T-cell (primary cell): ENCODE results near the gene PRKAG2. TPM values are rescaled to one million over a fixed set of nuclear protein-coding genes. Genes with fewer than 3 reads are reported as not detected.

ENCODE experiments used
- ATAC-seq, 4 experiments: fragments of 200-7000 bp in 3 of 4; fragments of 150-1000 bp in 1 of 4; cut with Tn5 transposase; replicated peaks in 1 of 4; 1 replicate in 3 of 4; 2 replicates in 1 of 4; pipeline ENCODE4 v1.10.0; 2021; ENCODE audit warnings: moderate library complexity in 3 of 4, mild to moderate bottlenecking in 2 of 4, moderate number of reproducible peaks in 1 of 4
- CTCF ChIA-PET, 2 donors: fragments of 300-600 bp; sonication (Branson Sonifier 250); formaldehyde crosslinking; loops; one replicate each; lab custom pipeline; 2022; ENCODE audit warnings: antibody characterized with exemption in 2 of 2; lab: Charles Lee
- POLR2A ChIA-PET, 2 donors: fragments of 300-600 bp; sonication (Branson Sonifier 250); formaldehyde crosslinking; loops; one replicate each; lab custom pipeline; 2022; ENCODE audit warnings: antibody characterized with exemption in 2 of 2; lab: Charles Lee
- DNase-seq, 35 experiments: peaks; one replicate each; pipeline versions ENCODE4 v3.0.0 to v3.0.0-alpha.2; 2013 to 2023
- H3K27ac ChIP-seq: one replicate; pipeline ENCODE4 v1.5.1; 2013; ENCODE audit warnings: low read length
- H3K27me3 ChIP-seq, 2 experiments: replicated peaks in 1 of 2; 1 replicate in 1 of 2; 2 replicates in 1 of 2; pipeline versions ENCODE4 v1.6.1 to v1.7.0; 2013; ENCODE audit warnings: low read length in 1 of 2, mixed read lengths in 1 of 2; ENCODE audit not compliant: control insufficient read depth in 2 of 2, insufficient read depth in 2 of 2; ENCODE audit errors: extremely low read depth in 1 of 2
- H3K36me3 ChIP-seq, 2 donors: 1 replicate in 1 of 2; 2 replicates in 1 of 2; pipeline versions ENCODE4 v1.6.1 to v1.7.0; 2013; ENCODE audit warnings: low read length in 1 of 2; ENCODE audit not compliant: control insufficient read depth in 2 of 2, insufficient read depth in 1 of 2; ENCODE audit errors: extremely low read depth in 1 of 2
- H3K4me1 ChIP-seq, 2 experiments: 1 replicate in 1 of 2; 2 replicates in 1 of 2; pipeline versions ENCODE4 v1.6.1 to v1.7.0; 2013; ENCODE audit warnings: low read length in 2 of 2, mixed read lengths in 1 of 2; ENCODE audit not compliant: insufficient read depth in 2 of 2, control insufficient read depth in 1 of 2; ENCODE audit errors: extremely low read depth in 1 of 2
- H3K4me3 ChIP-seq, 2 donors: 1 replicate in 1 of 2; 2 replicates in 1 of 2; pipeline versions ENCODE4 v1.5.1 to v1.7.0; 2013; ENCODE audit warnings: mild to moderate bottlenecking in 2 of 2, low read length in 1 of 2, moderate library complexity in 1 of 2; ENCODE audit not compliant: control insufficient read depth in 1 of 2; ENCODE audit errors: extremely low read depth in 1 of 2
- H3K9me3 ChIP-seq: 2 replicates; pipeline ENCODE4 v1.7.0; 2013
- H3K27ac Mint-ChIP-seq, 2 donors: one replicate each; pipeline ENCODE4 v1.8.0; 2020 to 2021; ENCODE audit warnings: mild to moderate bottlenecking in 2 of 2, mixed read lengths in 2 of 2
- H3K27me3 Mint-ChIP-seq, 2 donors: one replicate each; pipeline ENCODE4 v1.8.0; 2021 to 2022; ENCODE audit warnings: mixed read lengths in 2 of 2
- H3K36me3 Mint-ChIP-seq: one replicate; pipeline ENCODE4 v1.8.0; 2021; ENCODE audit warnings: mixed read lengths
- H3K4me1 Mint-ChIP-seq, 3 donors: one replicate each; pipeline ENCODE4 v1.8.0; 2020 to 2022; ENCODE audit warnings: mixed read lengths in 3 of 3, mild to moderate bottlenecking in 1 of 3
- H3K4me3 Mint-ChIP-seq, 3 donors: one replicate each; pipeline ENCODE4 v1.8.0; 2020 to 2022; ENCODE audit warnings: mild to moderate bottlenecking in 3 of 3, mixed read lengths in 3 of 3, moderate library complexity in 3 of 3
- H3K9me3 Mint-ChIP-seq, 3 donors: one replicate each; pipeline ENCODE4 v1.8.0; 2020 to 2022; ENCODE audit warnings: mixed read lengths in 3 of 3
- WGBS: methylation state at CpG from one replicate; pipeline ENCODE4 v1.1.5; 2013; ENCODE audit warnings: missing lambda C conversion rate; ENCODE audit not compliant: insufficient coverage; 5-methylcytosine and 5-hydroxymethylcytosine counted together
- total RNA-seq, 35 experiments: library from RNA in 6 of 35; stranded (reverse) in 6 of 35; fragments of 120-200 nt in 1 of 35; gene quantifications; one replicate each; pipeline versions ENCODE4 v1.2.1 to v1.2.4 and lab custom pipeline; 2013 to 2026

The PRKAG2 gene
- total RNA-seq, 5 donors from 2014 or later (not counting 1 experiment from before 2014, with no cell fraction given) = 43.0 to 59.9 (median 49.3) TPM

- H3K27ac ChIP-seq = no peak overlapping the region
- peaks cover 3 to 6% of the 10 kb centered on the region in 2 donors for H3K36me3 ChIP-seq
- no peaks in the 10 kb centered on the region for H3K27me3 ChIP-seq
- DNase-seq (no peak), ATAC-seq (no peak)
- WGBS = 86% methylated on average over 10 of the region's 10 CpGs
- H3K27me3 Mint-ChIP-seq = no peaks in the 10 kb centered on the region
- no peak overlapping the region for H3K4me3 Mint-ChIP-seq
- POLR2A ChIA-PET = no interaction called here
- H3K27ac Mint-ChIP-seq = no peak overlapping the region
- peaks cover 7% of the 10 kb centered on the region for H3K36me3 Mint-ChIP-seq
- no peaks in the 10 kb centered on the region for H3K9me3 Mint-ChIP-seq
- peaks cover 39 to 45% (median 41%) of the 10 kb centered on the region in 3 donors for H3K4me1 Mint-ChIP-seq
- H3K4me1 ChIP-seq = peaks cover 0 to 5% of the 10 kb centered on the region in 2 experiments
- H3K9me3 ChIP-seq = no peaks in the 10 kb centered on the region
- CTCF ChIA-PET = interaction anchor here in 1 of 2 donors (0.5 kb wide), 1 partner anchor 115 kb away, joined by 4 read pairs; no protein-coding TSS in a partner anchor
- no peak overlapping the region for H3K4me3 ChIP-seq
Measured at GRCh38 chr7:151864081-151864480, 12.8 kb downstream of the PRKAG2 start.

GRCh38 chr7:151863386-151864079, 13.4 kb downstream of the PRKAG2 start:
- H3K27me3 ChIP-seq = no peaks in the 10 kb centered on the region
- CTCF ChIA-PET = interaction anchor here in 1 of 2 donors (0.5 kb wide), 1 partner anchor 116 kb away, joined by 4 read pairs; no protein-coding TSS in a partner anchor
- POLR2A ChIA-PET = no interaction called here
- DNase-seq (peak in 1 of 35 experiments; percentile 24), ATAC-seq (peak in 1 of 4 experiments; percentile 37)
- H3K27ac Mint-ChIP-seq = no peak overlapping the region
- 96% methylated on average over 10 of the region's 11 CpGs for WGBS
- peaks cover 3 to 6% of the 10 kb centered on the region in 2 donors for H3K36me3 ChIP-seq
- peaks cover 37 to 45% (median 38%) of the 10 kb centered on the region in 3 donors for H3K4me1 Mint-ChIP-seq
- no peak overlapping the region for H3K4me3 Mint-ChIP-seq
- H3K36me3 Mint-ChIP-seq = peaks cover 7% of the 10 kb centered on the region
- no peaks in the 10 kb centered on the region for H3K9me3 ChIP-seq
- H3K4me1 ChIP-seq = peaks cover 0 to 10% of the 10 kb centered on the region in 2 experiments
- no peaks in the 10 kb centered on the region for H3K27me3 Mint-ChIP-seq
- no peak overlapping the region for H3K27ac ChIP-seq
- H3K9me3 Mint-ChIP-seq = no peaks in the 10 kb centered on the region
- no peak overlapping the region for H3K4me3 ChIP-seq

GRCh38 chr7:151862606-151863381, 14.1 kb downstream of the PRKAG2 start:
- no peak overlapping the region for H3K27ac ChIP-seq
- H3K36me3 ChIP-seq = peaks cover 4 to 6% of the 10 kb centered on the region in 2 donors
- 89% methylated on average over 21 of the region's 21 CpGs for whole genome bisulfite sequencing
- POLR2A ChIA-PET = no interaction called here
- no peak overlapping the region for H3K4me3 ChIP-seq
- ATAC-seq (no peak), DNase-seq (no peak)
- Mint-ChIP-seq H3K4me3 (no peak overlapping the region), H3K4me1 (peaks cover 30 to 44% (median 33%) of the 10 kb centered on the region in 3 donors), H3K27ac (no peak overlapping the region), H3K36me3 (peaks cover 7% of the 10 kb centered on the region), H3K9me3 (no peaks in the 10 kb centered on the region), H3K27me3 (no peaks in the 10 kb centered on the region)
- CTCF ChIA-PET = no interaction called here
- H3K4me1 ChIP-seq = peaks cover 0 to 12% of the 10 kb centered on the region in 2 experiments
- no peaks in the 10 kb centered on the region for H3K27me3 ChIP-seq
- no peaks in the 10 kb centered on the region for H3K9me3 ChIP-seq

GRCh38 chr7:151861881-151862280, 15.0 kb downstream of the PRKAG2 start:
- ATAC-seq = no peak
- Mint-ChIP-seq H3K9me3 (no peaks in the 10 kb centered on the region), H3K36me3 (peaks cover 7% of the 10 kb centered on the region), H3K4me1 (peaks cover 32 to 44% (median 34%) of the 10 kb centered on the region in 3 donors), H3K27me3 (no peaks in the 10 kb centered on the region), H3K4me3 (no peak overlapping the region), H3K27ac (no peak overlapping the region)
- Histone ChIP-seq H3K36me3 (peaks cover 3 to 6% of the 10 kb centered on the region in 2 donors), H3K4me3 (no peak overlapping the region), H3K4me1 (peaks cover 0 to 16% of the 10 kb centered on the region in 2 experiments), H3K9me3 (no peaks in the 10 kb centered on the region), H3K27me3 (no peaks in the 10 kb centered on the region), H3K27ac (no peak overlapping the region)
- WGBS = 96% methylated on average over 5 of the region's 9 CpGs
- DNase-seq = no peak
- POLR2A ChIA-PET = no interaction called here
- CTCF ChIA-PET = interaction anchor here in 1 of 2 donors (0.6 kb wide), 1 partner anchor 39 kb away, joined by 3 read pairs; no protein-coding TSS in a partner anchor

- no peak overlapping the region for H3K27ac Mint-ChIP-seq
- 25% methylated on average over 1 of the region's 5 CpGs for whole genome bisulfite sequencing
- CTCF ChIA-PET = no interaction called here
Measured at GRCh38 chr7:151860771-151861170, 16.1 kb downstream of the PRKAG2 start.

More at GRCh38 chr7:151860771-151861170, 16.1 kb downstream of the PRKAG2 start:
- Mint-ChIP-seq H3K9me3 (no peaks in the 10 kb centered on the region), H3K27me3 (no peaks in the 10 kb centered on the region), H3K4me1 (peaks cover 37 to 54% (median 40%) of the 10 kb centered on the region in 3 donors), H3K4me3 (no peak overlapping the region), H3K36me3 (peaks cover 7% of the 10 kb centered on the region)
- ATAC-seq = no peak
- Histone ChIP-seq H3K36me3 (peaks cover 3 to 6% of the 10 kb centered on the region in 2 donors), H3K4me1 (peaks cover 0 to 16% of the 10 kb centered on the region in 2 experiments), H3K27me3 (no peaks in the 10 kb centered on the region), H3K4me3 (no peak overlapping the region), H3K27ac (no peak overlapping the region), H3K9me3 (no peaks in the 10 kb centered on the region)
- DNase-seq = no peak
- POLR2A ChIA-PET = interaction anchor here in 1 of 2 donors (0.7 kb wide), 1 partner anchor 235 kb away, joined by 3 read pairs; no protein-coding TSS in a partner anchor
